ENCODE measurements around the gene CPLANE1.
"Not testable (repeated sequence)": the region's sequence is repeated elsewhere in the genome, so short reads cannot be mapped to it uniquely, and the experiment has no call there.

Gene CPLANE1

GRCh38 chr5:37207802-37208201, 41.4 kb downstream of the CPLANE1 start:
- no peak for DNase-seq

DNA sequence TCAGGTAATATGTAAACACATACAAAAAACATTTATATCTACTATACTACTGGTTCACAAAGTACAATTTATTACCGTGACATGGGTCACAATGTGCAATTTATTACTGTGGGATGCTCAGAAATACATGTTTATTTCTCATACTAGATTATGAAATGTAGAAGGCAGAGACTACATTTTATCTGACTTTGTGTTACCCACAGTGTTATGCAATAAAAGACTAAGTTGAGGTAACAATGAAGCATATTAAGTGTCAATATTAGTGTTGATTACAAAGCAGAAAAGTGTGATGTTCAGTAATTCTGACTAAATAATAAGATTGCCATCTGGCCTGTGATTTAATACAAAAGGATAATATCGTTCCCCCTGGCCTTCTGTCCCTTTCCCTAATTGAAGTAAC, 42.4 kb downstream of the CPLANE1 start:
- DNase-seq, result no peak

DNA sequence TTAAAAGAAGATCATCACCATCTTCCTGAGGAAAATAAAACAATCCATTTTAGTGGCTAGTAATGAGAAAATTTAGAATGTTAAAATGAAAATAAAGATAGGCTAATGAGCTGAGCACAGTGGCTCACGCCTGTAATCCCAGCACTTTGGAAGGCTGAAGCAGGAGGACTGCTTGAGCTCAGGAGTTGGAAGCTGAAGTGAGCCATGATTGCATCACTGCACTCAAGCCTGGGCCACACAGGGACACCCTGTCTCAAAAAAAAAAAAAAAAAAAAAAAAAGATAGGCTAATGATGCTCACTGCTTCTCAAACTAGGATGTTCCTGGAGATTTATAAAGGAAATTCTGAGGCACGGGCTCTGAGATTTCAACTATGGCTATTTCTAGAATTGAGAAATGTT, 50.3 kb downstream of the CPLANE1 start:
- DNase-seq, result no peak

DNA sequence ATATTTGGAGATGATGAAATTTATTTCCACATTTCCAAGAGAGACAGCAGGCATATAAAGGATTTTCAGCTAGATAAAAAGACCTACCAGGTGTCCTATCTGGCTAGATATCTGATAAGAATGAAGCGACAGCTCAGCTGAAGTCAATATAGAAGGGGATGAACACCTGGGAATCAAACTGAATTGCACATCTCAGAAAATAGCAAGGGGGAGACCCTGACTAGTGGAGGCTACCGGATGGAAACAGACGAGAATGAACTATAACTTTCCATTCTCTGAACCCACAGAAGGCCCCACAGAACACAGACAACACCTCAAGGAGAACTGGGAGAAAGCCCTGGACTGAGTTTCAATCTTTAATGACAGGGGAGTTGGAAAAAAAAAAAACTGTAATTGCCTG, 51.1 kb downstream of the CPLANE1 start:
- no peak for DNase-seq

- no peak for DNase-seq
Observed at GRCh38 chr5:37197340-37198050, 51.7 kb downstream of the CPLANE1 start.

DNA sequence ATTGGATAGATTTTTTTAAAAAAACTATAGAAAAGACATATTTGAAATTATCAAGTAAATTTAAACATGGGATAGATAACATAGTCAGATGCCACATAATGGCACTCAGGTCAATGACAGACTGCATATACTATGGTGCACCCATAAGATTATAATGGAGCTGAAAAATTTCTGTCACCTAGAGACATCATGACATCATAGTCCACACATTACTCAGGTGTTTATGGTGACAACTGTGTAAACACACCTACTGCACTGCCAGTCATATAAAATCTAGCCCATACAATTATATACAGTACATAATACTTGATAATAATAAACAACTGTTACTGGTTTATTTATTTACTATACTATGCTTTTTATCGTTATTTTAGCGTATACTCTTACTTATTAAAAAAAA, 58.6 kb downstream of the CPLANE1 start:
- no peak for DNase-seq

DNA sequence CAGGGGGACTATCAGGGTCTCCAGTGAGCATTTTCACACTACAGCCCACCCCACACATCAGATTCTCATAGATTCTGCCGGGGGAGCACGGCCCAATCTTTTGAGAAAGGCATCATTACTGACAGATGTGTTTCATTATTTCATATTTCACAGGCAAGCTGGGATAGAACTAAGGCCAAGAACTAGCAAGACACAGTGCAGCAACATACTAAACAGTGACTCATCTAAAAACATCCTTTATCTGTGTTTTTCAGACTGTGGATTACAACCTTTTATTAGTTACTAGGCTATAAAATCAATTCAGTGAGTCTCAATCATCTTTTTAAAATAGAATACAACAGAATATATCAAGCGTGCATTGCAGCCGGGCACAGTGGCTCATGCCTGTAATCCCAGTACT, 59.8 kb downstream of the CPLANE1 start:
- DNase-seq, result no peak

GRCh38 chr5:37187465-37187977, 61.7 kb downstream of the CPLANE1 start:
- no peak for DNase-seq

- no peak for DNase-seq
Observed at GRCh38 chr5:37184748-37185364, 64.3 kb downstream of the CPLANE1 start.

DNA sequence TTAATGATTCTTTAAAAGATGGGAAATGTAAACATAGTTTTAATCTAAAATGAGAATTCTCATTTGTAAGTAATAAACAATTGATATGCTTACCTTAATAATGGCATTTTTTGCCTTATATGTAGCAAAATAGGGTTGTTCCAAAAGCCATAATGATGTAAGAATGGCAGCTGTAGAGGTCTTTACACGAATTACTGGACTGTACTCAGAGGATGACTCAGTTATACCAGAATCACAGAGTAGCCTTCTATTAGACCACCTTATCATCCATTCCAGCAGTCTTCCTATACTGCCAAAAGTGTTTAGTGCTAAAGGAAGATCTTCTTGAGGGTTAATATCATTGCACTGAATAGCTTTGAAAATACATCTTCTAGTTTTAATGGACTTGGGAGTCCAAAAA, 66.5 kb downstream of the CPLANE1 start:
- DNase-seq, result no peak

GRCh38 chr5:37174928-37175327, 74.2 kb downstream of the CPLANE1 start:
- DNase-seq, result no peak

GRCh38 chr5:37172957-37173356, 76.2 kb downstream of the CPLANE1 start:
- DNase-seq, result no peak

DNA sequence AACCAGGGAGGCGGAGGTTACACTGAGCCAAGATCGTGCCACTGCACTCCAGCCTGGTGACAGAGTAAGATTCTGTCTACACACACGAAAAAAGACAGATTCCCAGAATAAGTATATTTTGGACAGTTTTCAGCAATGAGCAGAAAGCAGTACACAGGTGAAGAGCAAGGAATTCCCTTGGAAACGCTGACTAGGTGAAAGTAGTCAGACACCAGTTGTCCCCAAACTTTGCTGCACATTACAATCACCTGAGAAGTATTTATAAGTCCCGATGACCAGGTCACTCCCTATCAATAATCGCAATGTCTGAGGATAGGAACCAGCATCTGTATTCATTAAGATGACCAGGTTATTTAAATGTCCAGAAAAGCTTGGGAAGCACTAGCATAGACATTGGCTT, 78.3 kb downstream of the CPLANE1 start:
- DNase-seq, result no peak

GRCh38 chr5:37166197-37166596, 83.0 kb downstream of the CPLANE1 start:
- no peak for DNase-seq

- DNase-seq, result no peak
Observed at GRCh38 chr5:37165761-37166160, 83.4 kb downstream of the CPLANE1 start.

- DNase-seq, result no peak
Observed at GRCh38 chr5:37153661-37154060, 95.5 kb downstream of the CPLANE1 start.

GRCh38 chr5:37146896-37147295, 102.3 kb downstream of the CPLANE1 start:
- no peak for DNase-seq

DNA sequence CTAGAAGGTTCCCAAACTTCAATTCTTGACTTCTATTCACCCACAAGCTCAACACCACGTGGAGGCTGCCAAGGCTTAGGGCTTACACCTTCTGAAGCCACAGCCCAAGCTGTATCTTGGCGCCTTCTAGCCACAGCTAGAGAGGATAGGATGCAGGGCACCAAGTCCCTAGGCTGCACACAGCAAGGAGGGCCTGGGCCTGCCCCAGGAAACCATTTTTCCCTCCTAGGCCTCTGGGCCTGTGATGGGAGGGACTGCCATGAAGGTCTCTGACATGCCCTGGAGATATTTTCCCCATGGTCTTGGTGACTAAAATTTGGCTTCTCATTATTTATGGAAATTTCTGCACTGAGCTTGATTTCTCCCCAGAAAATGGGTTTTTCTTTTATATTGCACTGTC, 112.5 kb downstream of the CPLANE1 start:
- DNase-seq, result no peak

DNA sequence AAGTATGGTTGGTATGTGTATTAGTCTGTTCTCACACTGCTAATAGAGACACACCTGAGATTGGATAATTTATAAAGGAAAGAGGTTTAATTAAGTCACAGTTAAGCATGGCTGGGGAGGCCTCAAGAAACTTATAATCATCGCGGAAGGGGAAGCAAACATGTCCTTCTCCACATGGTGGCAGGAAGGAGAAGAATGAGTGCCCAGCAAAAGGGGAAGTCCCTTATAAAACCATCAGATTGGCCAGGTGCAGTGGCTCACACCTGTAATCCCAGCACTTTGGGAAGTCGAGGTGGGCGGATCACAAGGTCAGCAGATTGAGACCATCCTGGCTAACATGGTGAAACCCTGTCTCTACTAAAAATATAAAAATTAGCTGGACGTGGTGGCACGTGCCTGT, 113.9 kb downstream of the CPLANE1 start:
- DNase-seq, result not testable (repeated sequence)

DNA sequence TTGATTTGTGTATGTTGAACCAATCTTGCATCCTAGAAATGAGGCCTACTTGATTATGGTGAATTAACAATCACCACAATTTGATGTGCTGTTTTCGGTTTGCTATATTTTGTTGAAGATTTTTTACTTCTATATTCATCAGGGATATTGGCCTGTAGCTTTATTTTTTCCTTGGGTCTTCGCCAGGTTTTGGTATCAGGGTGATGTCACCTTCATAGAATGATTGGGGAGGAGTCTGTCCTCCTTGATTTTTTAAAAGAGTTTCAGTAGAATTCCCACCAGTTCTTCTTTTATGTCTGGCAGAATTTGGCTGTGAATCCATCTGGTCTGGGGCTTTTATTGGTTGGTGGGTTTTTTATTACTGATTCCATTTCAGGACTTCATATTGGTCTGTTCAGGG, 115.2 kb downstream of the CPLANE1 start:
- no peak for DNase-seq

DNA sequence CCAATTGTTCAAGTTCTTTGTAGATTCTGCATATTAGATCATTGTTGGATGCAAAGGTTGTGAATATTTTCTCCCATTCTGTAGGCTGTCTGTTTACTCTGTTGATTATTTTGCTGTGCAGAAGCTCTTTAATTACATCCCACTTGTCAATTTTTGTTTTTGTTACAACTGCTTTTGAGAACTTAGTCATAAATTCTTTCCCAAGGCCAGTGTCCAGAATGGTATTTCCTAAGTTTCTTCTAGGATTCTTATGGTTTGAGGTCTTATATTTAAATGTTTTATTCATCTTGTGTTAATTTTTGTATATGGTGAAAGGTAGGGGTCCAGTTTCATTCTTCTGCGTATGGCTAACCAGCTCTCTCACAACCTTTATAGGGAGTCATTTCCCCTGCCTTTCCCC, 116.5 kb downstream of the CPLANE1 start:
- DNase-seq, result no peak

DNA sequence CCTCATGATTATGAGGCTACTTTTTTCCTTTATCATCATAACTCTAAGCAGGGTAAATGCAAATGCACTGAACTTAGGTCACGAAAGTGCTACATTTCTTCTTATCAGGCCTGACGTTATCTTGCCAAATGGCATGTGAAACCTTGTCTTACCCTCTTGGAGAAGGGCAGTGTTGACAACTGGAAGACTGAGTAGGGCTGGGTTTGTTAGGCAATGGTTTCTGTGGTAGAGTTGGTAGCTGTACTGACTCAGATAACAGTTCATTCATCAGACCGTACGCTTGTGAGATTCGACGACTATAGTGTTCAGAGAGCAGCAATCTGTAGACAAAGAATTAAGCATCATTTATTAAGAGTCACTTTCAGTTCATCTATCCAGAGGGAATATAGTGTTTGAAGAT, 127.7 kb downstream of the CPLANE1 start:
- no peak for DNase-seq

DNA sequence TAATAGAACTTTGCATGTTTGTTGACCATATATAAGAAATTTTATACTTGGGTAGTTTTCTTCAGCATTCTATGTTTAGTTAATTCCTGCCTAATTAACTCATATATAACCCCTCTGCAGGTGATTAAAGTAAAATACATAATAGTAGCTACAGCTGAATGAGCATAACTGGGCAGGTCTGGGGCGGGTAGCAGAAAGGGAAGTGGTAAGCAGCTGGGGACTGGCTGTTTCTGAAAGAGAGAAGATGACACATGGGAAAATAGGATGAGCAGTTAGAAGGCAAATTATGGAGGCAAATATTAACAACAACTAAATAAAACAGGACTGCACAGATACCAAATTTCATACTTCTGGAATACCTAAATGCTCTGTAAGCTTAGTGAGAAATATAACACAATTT, 128.1 kb downstream of the CPLANE1 start:
- DNase-seq, result no peak

DNA sequence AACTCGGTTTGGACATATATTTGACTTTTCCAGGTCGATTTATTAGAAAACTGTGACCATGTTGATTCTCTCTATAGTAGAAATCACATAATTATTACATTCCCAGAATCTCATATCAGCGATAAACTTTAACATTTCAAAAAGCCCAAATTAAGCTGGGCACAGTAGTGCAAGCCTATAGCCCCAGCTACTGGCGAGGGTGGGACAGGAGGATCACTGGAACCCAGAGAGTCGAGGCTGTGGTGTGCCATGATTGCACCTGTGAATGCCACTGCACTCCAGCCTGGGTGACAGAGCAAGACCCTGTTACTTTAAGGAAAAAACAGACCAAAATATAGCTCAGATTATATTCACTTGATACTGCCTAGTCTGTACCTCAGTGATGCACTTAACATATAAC, 128.9 kb downstream of the CPLANE1 start:
- no peak for DNase-seq

- no peak for DNase-seq
Observed at GRCh38 chr5:37116359-37116758, 132.8 kb downstream of the CPLANE1 start.
